ENCODE measurements around the gene HSF2. TPM values are rescaled to one million over a fixed set of nuclear protein-coding genes. Genes with fewer than 3 reads are reported as not detected.

Gene HSF2
- total RNA-seq, 1 experiment from 2014 or later, result 12.3 TPM

DNA sequence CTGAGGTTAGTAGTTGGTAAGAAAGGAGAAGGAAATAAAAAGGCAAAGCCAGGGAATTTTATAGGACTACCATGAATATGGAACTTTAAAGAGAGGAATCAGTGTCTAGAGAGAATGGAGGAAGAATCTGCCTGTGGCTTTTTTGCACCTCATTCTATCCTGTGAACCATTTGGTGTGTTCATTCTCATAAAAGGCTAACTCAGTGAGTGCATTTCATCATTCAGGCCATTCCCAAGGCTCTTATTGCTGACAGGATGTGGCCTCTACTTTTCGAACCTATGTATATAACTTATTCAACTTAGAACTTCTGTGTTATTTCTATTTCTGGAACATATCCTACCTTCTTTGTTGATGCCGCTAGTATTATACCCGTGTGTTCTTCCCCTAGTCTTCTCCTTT lies 27.1 kb downstream of the HSF2 start:
- Histone ChIP-seq H3K27me3 (replicated peaks; ENCODE audit: control insufficient read depth, insufficient read depth, low read length) (no peaks in the 10 kb centered on the region), H3K36me3 (ENCODE audit: control insufficient read depth, insufficient read depth, low read length) (peaks cover 1% of the 10 kb centered on the region; the same call in 1 of the 2 replicates), H3K4me3 (ENCODE audit: low read depth, low read length) (no peak overlapping the region), H3K9me3 (no peaks in the 10 kb centered on the region), H3K4me1 (no peaks in the 10 kb centered on the region)
- Mint-ChIP-seq H3K27me3 (ENCODE audit: insufficient read depth, unreplicated experiment) (no peaks in the 10 kb centered on the region), H3K36me3 (ENCODE audit: insufficient read depth, unreplicated experiment) (peaks cover 31% of the 10 kb centered on the region), H3K4me1 (ENCODE audit: low read depth, unreplicated experiment) (no peaks in the 10 kb centered on the region), H3K4me3 (ENCODE audit: unreplicated experiment) (no peak overlapping the region), H3K27ac (ENCODE audit: unreplicated experiment) (no peak overlapping the region), H3K9me3 (ENCODE audit: unreplicated experiment) (no peaks in the 10 kb centered on the region)
- BruUV-seq (replicated peaks), result no TSS peak
- TF ChIP-seq CTCF (IDR thresholded peaks at IDR 0.05; ENCODE audit: insufficient read depth in 1 of 2, low read depth in 1 of 2, low read length in 1 of 2, severe bottlenecking in 1 of 2, unreplicated experiment in 1 of 2), result no peak
- POLR2A ChIA-PET, result no interaction called here
- intact Hi-C loops (cut with micrococcal nuclease; ENCODE audit: unreplicated experiment), result no loop called here
- CTCF ChIA-PET, result no interaction called here
- no peak for DNase-seq

- intact Hi-C loops (cut with micrococcal nuclease; ENCODE audit: unreplicated experiment), result no loop called here
- DNase-seq, result no peak
- POLR2A ChIA-PET, result no interaction called here
These were observed 29.3 kb downstream of the HSF2 start for GRCh38 chr6:122428781-122429180.

DNA sequence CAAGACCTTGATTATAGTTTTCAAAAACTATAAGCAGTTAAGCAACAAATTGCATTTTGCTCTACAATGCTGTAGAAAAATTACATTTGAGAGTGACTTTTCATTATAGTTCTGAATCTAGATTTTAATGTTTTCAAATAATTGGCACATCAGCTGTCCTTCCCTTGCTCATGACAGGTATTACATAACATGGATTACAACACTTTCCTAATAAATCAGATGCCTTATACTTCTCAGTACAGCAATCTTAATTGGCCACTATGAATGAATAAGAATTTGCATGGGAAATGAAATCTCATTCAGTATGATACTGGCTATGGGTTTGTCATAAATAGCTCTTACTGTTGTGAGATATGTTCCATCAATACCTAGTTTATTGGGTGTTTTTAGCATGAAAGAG lies 29.9 kb downstream of the HSF2 start:
- Mint-ChIP-seq H3K4me3 (ENCODE audit: unreplicated experiment) (no peak overlapping the region), H3K36me3 (ENCODE audit: insufficient read depth, unreplicated experiment) (peaks cover 36% of the 10 kb centered on the region), H3K27ac (ENCODE audit: unreplicated experiment) (no peak overlapping the region), H3K27me3 (ENCODE audit: insufficient read depth, unreplicated experiment) (no peaks in the 10 kb centered on the region), H3K9me3 (ENCODE audit: unreplicated experiment) (no peaks in the 10 kb centered on the region), H3K4me1 (ENCODE audit: low read depth, unreplicated experiment) (no peaks in the 10 kb centered on the region)
- POLR2A ChIA-PET, result no interaction called here
- BruUV-seq (replicated peaks), result no TSS peak
- no peaks in the 10 kb centered on the region for H3K27me3 ChIP-seq (replicated peaks; ENCODE audit: control insufficient read depth, insufficient read depth, low read length)
- H3K36me3 ChIP-seq (ENCODE audit: control insufficient read depth, insufficient read depth, low read length), result no peaks in the 10 kb centered on the region
- CTCF ChIA-PET, result no interaction called here
- no peak for TF ChIP-seq CTCF (IDR thresholded peaks at IDR 0.05; ENCODE audit: insufficient read depth in 1 of 2, low read depth in 1 of 2, low read length in 1 of 2, severe bottlenecking in 1 of 2, unreplicated experiment in 1 of 2)
- no peaks in the 10 kb centered on the region for H3K9me3 ChIP-seq
- H3K4me3 ChIP-seq (ENCODE audit: low read depth, low read length), result no peak overlapping the region
- intact Hi-C loops (cut with micrococcal nuclease; ENCODE audit: unreplicated experiment), result no loop called here
- H3K4me1 ChIP-seq, result no peaks in the 10 kb centered on the region
- no peak for DNase-seq

More at GRCh38 chr6:122428781-122429180, 29.3 kb downstream of the HSF2 start:
- H3K36me3 Mint-ChIP-seq (ENCODE audit: insufficient read depth, unreplicated experiment), result peaks cover 36% of the 10 kb centered on the region
- no peak overlapping the region for H3K27ac Mint-ChIP-seq (ENCODE audit: unreplicated experiment)
- H3K4me3 ChIP-seq (ENCODE audit: low read depth, low read length), result no peak overlapping the region
- no peaks in the 10 kb centered on the region for H3K9me3 ChIP-seq
- no peak overlapping the region for H3K4me3 Mint-ChIP-seq (ENCODE audit: unreplicated experiment)
- no peaks in the 10 kb centered on the region for H3K36me3 ChIP-seq (ENCODE audit: control insufficient read depth, insufficient read depth, low read length)
- CTCF ChIA-PET, result no interaction called here
- no TSS peak for BruUV-seq (replicated peaks)
- no peaks in the 10 kb centered on the region for H3K27me3 Mint-ChIP-seq (ENCODE audit: insufficient read depth, unreplicated experiment)
- H3K4me1 ChIP-seq, result no peaks in the 10 kb centered on the region
- no peaks in the 10 kb centered on the region for H3K27me3 ChIP-seq (replicated peaks; ENCODE audit: control insufficient read depth, insufficient read depth, low read length)
- TF ChIP-seq CTCF (IDR thresholded peaks at IDR 0.05; ENCODE audit: insufficient read depth in 1 of 2, low read depth in 1 of 2, low read length in 1 of 2, severe bottlenecking in 1 of 2, unreplicated experiment in 1 of 2), result no peak
- H3K4me1 Mint-ChIP-seq (ENCODE audit: low read depth, unreplicated experiment), result no peaks in the 10 kb centered on the region
- no peaks in the 10 kb centered on the region for H3K9me3 Mint-ChIP-seq (ENCODE audit: unreplicated experiment)

Measured in Caco-2 (cell line).